Fibroblast of skin of back (primary cell): ENCODE measurements around the gene STX1B. TPM values are rescaled to one million over a fixed set of nuclear protein-coding genes. Genes with fewer than 3 reads are reported as not detected.
A peak's percentile ranks its signal among the peaks of the same experiment; 100 is the strongest.
"Not testable (repeated sequence)": the region's sequence is repeated elsewhere in the genome, so short reads cannot be mapped to it uniquely, and the experiment has no call there.

Source experiments
- DNase-seq: peaks from one replicate; pipeline ENCODE4 v3.0.0-alpha.2; 2013
- polyA plus RNA-seq, 2 experiments: library from polyadenylated mRNA; unstranded; fragments of 120-200 nt; gene quantifications; one replicate each; pipeline ENCODE4 v1.2.1, GENCODE V29; 2013; ENCODE audit not compliant: insufficient read length in 2 of 2

The STX1B gene
- 0.78 TPM for polyA plus RNA-seq (2013, experiment 1 of 2; ENCODE audit: insufficient read length)
- 0.87 TPM for polyA plus RNA-seq (2013, experiment 2 of 2; ENCODE audit: insufficient read length)

- no peak for DNase-seq
Measured at GRCh38 chr16:31010585-31011325, at the start of gene STX1B. Gene STX1B, minus strand, starts transcription at chr16:31010638. Its CDS starts 242 bp downstream, at chr16:31010396.

- DNase-seq: no peak
Measured at GRCh38 chr16:31055613-31056012, 45.2 kb upstream of the STX1B start.

GRCh38 chr16:31052114-31052513, 41.7 kb upstream of the STX1B start:
- DNase-seq: peak; percentile 95

- no peak for DNase-seq
Measured at GRCh38 chr16:31050280-31051030, 40.0 kb upstream of the STX1B start.

GRCh38 chr16:31043898-31044481, 33.6 kb upstream of the STX1B start:
- DNase-seq: no peak

GRCh38 chr16:31043352-31043751, 32.9 kb upstream of the STX1B start:
- DNase-seq: no peak

DNA sequence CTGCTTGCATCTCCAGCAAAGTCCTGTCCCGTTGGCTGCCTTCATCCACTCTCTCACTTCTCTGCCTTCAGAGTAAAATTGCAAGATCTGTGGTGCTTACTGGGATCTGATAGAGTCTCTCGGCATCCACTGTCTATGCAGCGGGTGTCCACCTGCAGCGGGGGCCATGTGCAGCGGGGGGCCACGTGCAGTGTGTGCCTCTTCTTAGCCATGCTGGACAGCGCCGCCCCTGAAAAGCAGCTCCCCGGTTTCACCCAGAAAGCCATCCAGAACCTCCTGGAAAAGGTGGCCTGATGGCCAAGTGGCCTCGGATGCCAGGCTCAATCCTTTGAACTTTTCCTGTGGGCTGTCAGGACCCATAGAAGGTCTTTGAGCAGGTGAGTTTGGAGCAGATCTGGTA, 32.4 kb upstream of the STX1B start:
- no peak for DNase-seq

DNA sequence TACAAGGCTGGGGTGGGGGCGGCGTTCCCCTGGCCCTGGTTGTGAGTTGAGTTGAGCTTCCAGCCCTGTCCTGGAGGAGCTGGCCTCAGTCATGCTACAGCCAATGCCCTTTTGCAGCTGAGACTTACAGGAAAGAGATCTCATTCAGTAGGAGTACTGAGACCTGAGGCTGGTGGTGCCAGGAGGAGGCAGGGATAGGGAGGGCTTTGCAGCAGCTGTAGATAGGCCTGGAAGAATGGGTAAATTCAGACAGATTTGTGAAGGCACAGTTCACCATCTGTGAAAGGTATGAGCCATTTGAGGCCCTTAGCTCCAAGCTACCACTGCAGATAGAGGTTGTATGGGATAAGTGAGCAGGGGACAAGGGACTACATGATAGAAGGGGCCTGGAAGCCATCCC, 28.6 kb upstream of the STX1B start:
- DNase-seq: no peak

DNA sequence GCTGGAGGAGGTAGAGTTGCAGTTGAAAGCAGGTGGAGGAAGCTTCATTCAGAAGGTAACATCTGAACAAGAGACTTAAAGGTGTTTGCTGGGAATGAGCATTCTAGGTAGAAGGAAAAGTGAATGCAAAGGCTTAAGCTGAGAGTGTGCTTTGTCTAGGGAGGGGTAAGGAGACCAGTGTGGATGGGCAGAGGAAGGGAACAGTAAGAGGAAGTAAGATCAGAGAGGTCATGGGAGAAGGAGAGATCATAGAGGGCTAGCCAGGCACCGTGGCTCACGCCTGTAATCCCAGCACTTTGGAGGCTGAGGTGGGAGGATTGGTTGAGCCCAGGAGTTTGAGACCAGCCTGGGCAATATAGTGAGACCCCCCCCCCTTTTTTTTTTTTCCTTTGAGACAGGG, 26.3 kb upstream of the STX1B start:
- DNase-seq: no peak

GRCh38 chr16:31033709-31034492, 23.5 kb upstream of the STX1B start:
- DNase-seq: peak; percentile 82

- peak; percentile 96 for DNase-seq
Measured at GRCh38 chr16:31032736-31033708, 22.6 kb upstream of the STX1B start, which contains the start of gene STX4. Gene STX4, plus strand, starts transcription at chr16:31033558. Its CDS starts 248 bp downstream, at chr16:31033806.

DNA sequence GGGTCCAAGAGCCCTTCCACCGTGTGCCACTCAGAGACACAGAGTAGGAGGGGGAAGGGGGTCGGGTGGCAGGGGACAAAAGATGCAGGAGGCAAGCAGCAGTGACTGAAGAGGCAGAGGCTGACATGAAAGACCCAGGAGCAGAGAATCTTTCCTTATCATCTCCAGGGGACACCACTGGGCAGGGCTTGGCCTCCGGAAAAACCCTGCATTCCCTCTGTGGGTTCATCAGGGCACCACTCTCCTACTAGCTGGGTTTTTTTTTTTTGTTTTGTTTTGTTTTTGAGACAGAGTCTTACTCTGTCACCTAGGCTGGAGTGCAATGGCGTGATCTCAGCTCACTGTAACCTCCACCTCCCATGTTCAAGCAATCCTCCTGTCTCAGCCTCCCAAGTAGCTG, 20.8 kb upstream of the STX1B start:
- DNase-seq: no peak

DNA sequence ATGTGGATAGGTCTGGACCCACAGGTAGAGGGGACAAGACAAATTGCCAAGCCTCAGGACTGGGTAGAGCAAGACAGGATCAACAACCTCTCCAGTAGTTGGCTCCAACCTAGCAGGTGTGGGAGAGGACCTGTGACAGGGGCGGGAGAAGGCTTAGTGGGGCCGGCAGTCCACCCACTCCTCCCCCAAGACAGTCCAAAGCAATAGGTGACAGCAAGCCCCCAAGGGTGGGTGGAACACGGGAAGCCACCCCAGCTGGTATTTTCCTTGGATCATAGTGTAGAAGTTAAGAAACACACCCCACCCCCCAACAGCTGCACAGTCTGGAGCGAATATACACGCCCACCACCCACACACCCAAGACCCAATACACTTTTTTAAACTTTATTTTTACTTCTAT, 18.8 kb upstream of the STX1B start:
- DNase-seq: no peak

DNA sequence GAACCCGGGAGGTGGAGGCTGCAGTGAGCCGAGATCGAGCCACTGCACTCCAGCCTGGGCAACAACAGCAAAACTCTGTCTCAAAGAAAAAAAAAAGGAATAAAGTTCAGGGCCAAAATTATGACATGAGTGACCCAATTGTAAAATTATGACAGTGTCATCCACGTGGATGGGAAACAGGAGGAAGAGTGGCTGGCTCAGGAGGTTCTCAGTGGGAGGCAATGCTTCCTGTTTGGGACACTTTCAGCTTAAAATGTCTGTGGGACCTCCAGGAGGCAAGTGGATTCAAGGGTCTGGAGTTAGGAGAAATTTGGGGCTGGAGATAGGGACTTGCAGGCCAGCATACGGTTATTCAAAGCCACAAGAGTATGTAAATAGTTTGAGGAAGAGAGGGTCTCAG, 14.9 kb upstream of the STX1B start:
- DNase-seq: no peak

DNA sequence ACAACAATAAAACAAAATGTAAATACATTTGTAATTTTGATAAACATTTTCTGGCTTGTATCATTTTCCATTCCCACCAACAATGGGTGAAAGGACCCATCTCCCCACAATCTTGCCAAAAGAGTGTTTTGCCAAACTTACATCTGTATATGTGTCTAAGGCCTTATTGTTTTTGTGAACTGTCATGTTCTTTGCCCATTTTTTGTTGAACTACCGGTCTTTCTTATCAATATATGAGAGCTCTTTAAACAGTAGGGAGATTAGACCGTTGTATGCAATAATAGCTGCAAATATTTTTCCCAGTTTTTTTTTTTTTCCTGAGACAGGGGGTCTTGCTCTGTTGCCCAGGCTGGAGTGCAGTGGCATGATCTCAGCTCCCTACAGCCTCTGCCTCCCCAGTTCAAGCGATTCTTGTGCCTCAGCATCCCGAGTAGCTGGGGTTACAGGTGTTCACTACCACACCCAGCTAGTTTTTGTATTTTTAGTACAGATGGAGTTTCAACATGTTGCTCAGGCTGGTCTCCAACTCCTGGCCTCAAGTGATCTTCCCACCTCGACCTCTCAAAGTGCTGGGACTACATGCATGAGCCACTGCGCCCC, 13.3 kb upstream of the STX1B start:
- DNase-seq: no peak

DNA sequence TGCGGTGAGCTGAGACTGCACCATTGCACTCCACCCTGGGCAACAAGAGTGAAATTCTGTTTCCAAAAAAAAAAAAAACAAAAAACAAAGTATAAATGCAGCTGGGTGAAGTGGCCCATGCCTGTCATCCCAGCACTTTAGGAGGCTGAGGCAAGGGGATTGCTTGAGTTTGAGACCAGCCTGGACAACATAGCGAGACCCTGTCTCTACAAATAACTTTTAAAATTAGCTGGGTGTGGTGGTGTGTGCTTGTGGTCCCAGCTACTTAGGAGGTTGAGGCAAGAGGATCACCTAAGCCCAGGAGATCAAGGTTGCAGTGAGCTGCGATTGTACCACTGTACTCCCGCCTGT, 12.8 kb upstream of the STX1B start:
- no peak for DNase-seq

- no peak for DNase-seq
Measured at GRCh38 chr16:31022544-31023251, 12.3 kb upstream of the STX1B start.

DNA sequence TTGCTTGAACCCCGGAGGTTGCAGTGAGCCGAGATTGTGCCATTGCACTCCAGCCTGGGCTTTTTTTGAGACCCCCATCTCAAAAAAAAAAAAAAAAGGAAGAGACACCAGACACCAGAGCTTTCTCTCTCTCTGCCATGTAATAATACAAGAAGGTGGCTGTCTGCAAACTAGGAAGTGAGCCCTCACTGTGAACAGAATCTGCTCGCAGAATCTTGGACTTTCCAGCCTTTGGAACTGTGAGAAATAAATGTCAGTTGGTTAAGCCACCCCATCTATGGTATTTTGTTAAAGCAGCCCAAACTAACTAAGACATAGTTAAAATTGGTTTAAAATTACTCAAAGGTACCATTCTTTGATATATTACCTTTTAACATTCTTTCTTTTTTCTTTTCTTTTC, 10.1 kb upstream of the STX1B start:
- DNase-seq: no peak

GRCh38 chr16:31017756-31018155, 7.3 kb upstream of the STX1B start:
- DNase-seq: not testable (repeated sequence)

DNA sequence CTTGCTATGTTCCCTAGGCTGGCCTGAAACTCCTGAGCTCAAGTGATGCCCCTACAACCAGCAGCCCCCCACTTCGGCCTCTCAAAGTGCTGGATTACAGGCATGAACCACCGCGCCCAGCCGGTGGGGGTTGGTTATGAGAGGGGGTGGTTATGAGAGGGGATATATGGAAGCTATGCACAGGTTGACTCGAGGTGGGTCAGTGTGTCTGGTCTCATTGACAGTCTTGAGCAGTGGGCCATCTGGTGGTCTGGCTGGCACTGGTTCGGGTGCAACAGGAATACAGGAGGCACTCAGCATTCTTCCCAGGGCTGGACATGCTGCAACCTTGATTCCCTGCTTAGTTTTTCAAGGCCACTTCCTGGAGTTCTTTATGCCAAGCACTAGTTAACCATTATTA, 5.6 kb upstream of the STX1B start:
- DNase-seq: no peak
